SK-N-DZ (cell line): ENCODE results near the gene OR13C5.

Experiments
- DNase-seq: peaks from one replicate; pipeline ENCODE4 v3.0.0-alpha.2; 2015; ENCODE audit warnings: low spot score

Gene OR13C5

DNA sequence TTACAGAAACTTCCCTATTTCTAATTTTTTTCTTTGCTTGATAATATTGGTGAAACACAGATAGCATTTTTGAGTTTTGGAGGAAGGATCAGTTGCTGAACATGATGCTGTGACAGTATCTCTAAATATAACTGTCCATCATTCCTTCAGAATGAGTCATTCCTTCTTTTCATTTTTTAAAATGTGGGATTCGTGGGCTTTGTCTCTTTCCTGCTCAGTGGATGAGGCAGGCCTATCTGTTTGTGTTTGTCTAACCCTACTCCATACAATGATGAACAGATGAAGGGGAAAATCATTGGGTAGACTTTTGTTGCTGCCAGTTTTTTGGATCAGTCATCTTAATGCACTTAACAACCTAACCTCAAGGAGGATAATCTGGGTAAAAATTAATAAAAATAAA lies 46.0 kb downstream of the OR13C5 start:
- DNase-seq, result no peak
